ENCODE data around the gene POP5. TPM values are rescaled to one million over a fixed set of nuclear protein-coding genes. Genes with fewer than 3 reads are reported as not detected.

Gene POP5
- polyA plus RNA-seq, 1 experiment = 46.7 TPM

DNA sequence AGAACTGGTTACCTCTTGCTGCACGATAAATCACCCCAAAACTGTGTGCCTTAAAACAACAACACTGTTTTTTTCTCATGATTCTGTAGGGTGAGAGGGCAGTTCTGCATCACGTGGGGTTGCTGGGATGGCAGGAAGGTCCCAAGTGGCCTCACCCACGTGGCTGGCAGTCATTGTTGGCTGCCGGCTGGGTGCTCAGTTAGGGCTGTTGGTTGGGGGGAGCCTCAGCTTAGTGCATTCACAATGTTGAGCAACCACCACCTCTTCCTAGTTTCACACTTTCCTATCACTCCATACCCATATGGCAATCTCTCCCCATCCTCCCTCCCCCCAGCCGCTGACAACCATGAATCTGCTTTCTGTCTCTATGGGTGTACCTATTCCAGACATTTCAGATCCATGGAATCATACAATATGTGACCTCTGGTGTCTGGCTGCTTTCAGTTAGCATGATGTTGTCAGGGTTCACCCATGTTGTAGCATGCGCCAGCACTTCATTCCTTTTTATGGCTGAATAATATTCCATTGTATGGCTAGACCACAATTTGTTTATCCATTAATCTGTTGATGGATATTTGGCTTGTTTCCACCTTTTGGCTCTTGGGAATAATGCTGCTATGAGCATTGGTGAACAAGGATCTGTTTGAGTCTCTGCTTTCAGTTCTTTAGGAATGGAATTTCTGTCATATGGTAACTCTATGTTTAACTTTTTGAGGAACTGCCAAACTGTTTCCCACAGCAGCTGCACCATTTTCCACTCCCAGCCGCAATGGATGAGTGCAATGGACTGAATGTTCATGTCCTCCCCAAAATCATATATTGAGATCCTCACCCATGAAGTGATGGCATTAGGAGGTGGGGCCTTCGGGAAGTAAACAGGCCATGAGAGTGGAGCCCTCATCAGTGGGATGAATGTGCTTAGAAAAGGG is 11.2 kb upstream of the POP5 start:
- TF ChIP-seq CTCF (IDR thresholded peaks at IDR 0.05; ENCODE audit: insufficient read depth, low read depth, low read length) = no peak
- ChIA-PET POLR2A (no interaction called here), CTCF (interaction anchor here (1.0 to 1.3 kb wide), 2 partner anchors 9 to 57 kb away, joined by 4 to 5 read pairs; no protein-coding TSS in a partner anchor)
- H3K4me3 ChIP-seq (ENCODE audit: low read depth, low read length) = no peak overlapping the region
- no peaks in the 10 kb centered on the region for H3K36me3 ChIP-seq (ENCODE audit: control insufficient read depth, insufficient read depth, low read length)
- H3K27me3 ChIP-seq (ENCODE audit: control insufficient read depth, insufficient read depth, low read length) = peaks cover 15% of the 10 kb centered on the region
- DNase-seq (ENCODE audit: low read depth) = no peak

DNA sequence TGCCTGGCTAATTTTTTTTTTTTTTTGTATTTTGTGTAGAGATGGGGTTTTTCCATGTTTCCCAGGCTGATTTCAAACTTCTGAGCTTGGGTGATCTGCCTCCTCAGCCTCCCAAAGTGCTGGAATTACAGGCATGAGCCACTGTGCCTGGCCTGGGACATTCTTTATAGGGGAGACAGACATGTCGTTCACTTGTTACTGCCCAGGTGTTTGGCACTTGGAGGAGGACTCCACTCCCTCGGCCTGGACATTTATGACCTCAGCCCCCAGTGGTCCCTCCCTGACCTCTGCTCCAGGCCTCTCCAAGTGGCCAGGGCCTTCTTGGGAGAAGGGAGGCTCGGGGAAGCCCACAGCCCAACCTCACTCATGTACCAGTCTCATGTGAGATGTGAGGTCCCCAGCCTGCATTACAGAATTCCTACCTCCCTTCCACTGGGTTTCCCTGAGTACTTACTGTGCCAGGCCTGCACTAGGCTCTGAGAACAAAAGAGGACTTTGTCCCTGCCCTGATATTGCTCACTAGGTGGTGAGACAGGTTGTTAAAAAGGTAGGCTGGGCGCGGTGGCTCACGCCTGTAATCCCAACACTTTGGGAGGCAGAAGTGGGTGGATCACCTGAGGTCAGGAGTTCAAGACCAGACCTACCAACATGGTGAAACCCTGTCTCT is 9.7 kb upstream of the POP5 start:
- H3K4me3 ChIP-seq (ENCODE audit: low read depth, low read length) = no peak overlapping the region
- no peak for TF ChIP-seq CTCF (IDR thresholded peaks at IDR 0.05; ENCODE audit: insufficient read depth, low read depth, low read length)
- CTCF ChIA-PET = interaction anchor here (0.6 to 1.3 kb wide), 2 partner anchors 8 to 147 kb away, joined by 3 to 5 read pairs; no protein-coding TSS in a partner anchor
- peaks cover 10% of the 10 kb centered on the region for H3K27me3 ChIP-seq (ENCODE audit: control insufficient read depth, insufficient read depth, low read length)
- no peak for DNase-seq (ENCODE audit: low read depth)
- POLR2A ChIA-PET = no interaction called here
- H3K36me3 ChIP-seq (ENCODE audit: control insufficient read depth, insufficient read depth, low read length) = no peaks in the 10 kb centered on the region

DNA sequence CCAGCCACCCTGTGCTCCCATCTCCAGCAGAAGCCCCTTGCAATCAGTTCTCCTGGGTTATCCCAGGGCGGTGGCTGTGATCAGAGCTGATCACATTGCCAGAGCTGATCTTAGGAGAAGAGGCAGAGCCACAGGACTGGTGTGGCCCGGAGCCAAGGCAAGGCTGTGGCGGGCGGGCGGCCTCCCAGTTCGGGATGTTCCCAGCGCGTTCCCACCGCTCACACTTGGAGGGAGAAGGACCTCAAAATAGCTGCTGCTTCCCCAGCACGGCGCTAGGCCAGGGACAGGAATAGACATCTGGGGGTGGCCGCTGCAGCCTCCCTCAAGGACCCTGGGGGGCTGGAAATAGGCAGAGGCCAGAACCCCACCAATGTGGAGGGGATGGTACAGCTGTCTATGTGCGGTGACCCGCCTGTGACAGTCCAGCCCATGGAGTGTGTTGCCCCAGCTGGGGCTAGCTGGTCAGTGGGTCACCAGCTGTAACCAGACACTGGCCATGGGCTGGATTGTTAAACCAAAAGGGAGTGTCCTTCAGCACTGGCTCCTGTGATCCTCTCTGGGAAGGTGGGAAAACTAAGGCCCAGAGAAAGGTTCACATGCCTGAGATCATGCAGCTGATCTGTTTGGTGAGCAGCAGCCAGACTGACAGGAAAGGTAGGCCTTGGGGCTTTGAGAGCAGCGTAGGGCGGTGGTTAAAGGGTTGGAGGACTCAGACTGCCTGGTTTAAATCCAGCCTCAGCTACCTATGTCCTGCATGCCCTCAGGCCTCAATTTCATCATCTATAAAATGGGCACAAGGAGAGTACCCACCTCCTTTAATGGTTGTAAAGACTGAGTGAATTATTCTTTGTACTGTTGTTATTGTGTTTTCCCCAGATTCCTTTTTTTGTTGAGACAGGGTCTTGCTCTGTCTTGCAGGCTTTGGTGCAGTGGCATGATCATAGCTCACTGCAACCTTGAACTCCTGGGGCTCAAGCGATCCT is 8.0 kb upstream of the POP5 start:
- no peak for DNase-seq (ENCODE audit: low read depth)
- ChIA-PET POLR2A (no interaction called here), CTCF (no interaction called here)
- peaks cover 13% of the 10 kb centered on the region for H3K27me3 ChIP-seq (ENCODE audit: control insufficient read depth, insufficient read depth, low read length)
- no peak overlapping the region for H3K4me3 ChIP-seq (ENCODE audit: low read depth, low read length)
- H3K36me3 ChIP-seq (ENCODE audit: control insufficient read depth, insufficient read depth, low read length) = no peaks in the 10 kb centered on the region
- no peak for TF ChIP-seq CTCF (IDR thresholded peaks at IDR 0.05; ENCODE audit: insufficient read depth, low read depth, low read length)

- no peak for DNase-seq (ENCODE audit: low read depth)
- Histone ChIP-seq H3K27me3 (ENCODE audit: control insufficient read depth, insufficient read depth, low read length) (peaks cover 12% of the 10 kb centered on the region), H3K36me3 (ENCODE audit: control insufficient read depth, insufficient read depth, low read length) (no peaks in the 10 kb centered on the region), H3K4me3 (ENCODE audit: low read depth, low read length) (no peak overlapping the region)
- ChIA-PET POLR2A (no interaction called here), CTCF (interaction anchor here (0.6 kb wide), 1 partner anchor 394 kb away, joined by 4 read pairs; no protein-coding TSS in a partner anchor)
- TF ChIP-seq CTCF (IDR thresholded peaks at IDR 0.05; ENCODE audit: insufficient read depth, low read depth, low read length) = no peak
These were observed 7.2 kb upstream of the POP5 start for GRCh38 chr12:120588371-120588770.

Data from BJ (cell line).